Activated CD8-positive, alpha-beta T cell treated with anti-CD3 and anti-CD28 coated beads for 36 hours (primary cell): ENCODE measurements around the gene RPL36A. TPM values are rescaled to one million over a fixed set of nuclear protein-coding genes. Genes with fewer than 3 reads are reported as not detected.

Experiments
- ATAC-seq: fragments of 200-7000 bp; cut with Tn5 transposase; one replicate; pipeline ENCODE4 v1.10.0; 2021; ENCODE audit warnings: mild to moderate bottlenecking, moderate library complexity
- CTCF ChIA-PET: fragments of 350-600 bp; sonication (Branson Sonifier 250); formaldehyde crosslinking; loops from one replicate; lab custom pipeline; 2021; ENCODE audit warnings: antibody characterized with exemption; lab: Charles Lee
- POLR2A ChIA-PET: fragments of 350-600 bp; sonication (Branson Sonifier 250); formaldehyde crosslinking; loops from one replicate; lab custom pipeline; 2021; ENCODE audit warnings: antibody characterized with exemption; lab: Charles Lee
- DNase-seq: peaks from one replicate; pipeline ENCODE4 v3.0.0-alpha.2; 2020
- H3K27ac Mint-ChIP-seq: one replicate; pipeline ENCODE4 v1.8.0; 2021; ENCODE audit warnings: mild to moderate bottlenecking, mixed read lengths
- H3K27me3 Mint-ChIP-seq: one replicate; pipeline ENCODE4 v1.8.0; 2021; ENCODE audit warnings: mixed read lengths
- H3K36me3 Mint-ChIP-seq: one replicate; pipeline ENCODE4 v1.8.0; 2021; ENCODE audit warnings: low read depth, mixed read lengths
- H3K4me1 Mint-ChIP-seq: one replicate; pipeline ENCODE4 v1.8.0; 2021; ENCODE audit warnings: low read depth, mixed read lengths
- H3K4me3 Mint-ChIP-seq: one replicate; pipeline ENCODE4 v1.8.0; 2021; ENCODE audit warnings: mild to moderate bottlenecking, moderate library complexity, mixed read lengths
- H3K9me3 Mint-ChIP-seq: one replicate; pipeline ENCODE4 v1.8.0; 2021; ENCODE audit warnings: mixed read lengths
- intact Hi-C: fragments of 100-400 bp; cut with micrococcal nuclease; formaldehyde crosslinking; loops from one replicate; pipeline ENCODE4 v1.10.0; 2022
- total RNA-seq, 2 experiments: library from RNA; stranded (reverse); gene quantifications; one replicate each; pipeline ENCODE4 v1.2.3, GENCODE V29; 2021
- TF ChIP-seq, protein P1 (sequence below): fragments of 200-600 bp; IDR thresholded peaks from one replicate; pipeline ENCODE4 v1.8.0; 2022; ENCODE audit warnings: antibody characterized with exemption, mild to moderate bottlenecking

The RPL36A gene
- total RNA-seq, 2 experiments from 2014 or later: 264 to 302 TPM

- intact Hi-C loops: no loop called here
Observed at GRCh38 chrX:101429934-101430333, 39.1 kb downstream of the RPL36A start.

DNA sequence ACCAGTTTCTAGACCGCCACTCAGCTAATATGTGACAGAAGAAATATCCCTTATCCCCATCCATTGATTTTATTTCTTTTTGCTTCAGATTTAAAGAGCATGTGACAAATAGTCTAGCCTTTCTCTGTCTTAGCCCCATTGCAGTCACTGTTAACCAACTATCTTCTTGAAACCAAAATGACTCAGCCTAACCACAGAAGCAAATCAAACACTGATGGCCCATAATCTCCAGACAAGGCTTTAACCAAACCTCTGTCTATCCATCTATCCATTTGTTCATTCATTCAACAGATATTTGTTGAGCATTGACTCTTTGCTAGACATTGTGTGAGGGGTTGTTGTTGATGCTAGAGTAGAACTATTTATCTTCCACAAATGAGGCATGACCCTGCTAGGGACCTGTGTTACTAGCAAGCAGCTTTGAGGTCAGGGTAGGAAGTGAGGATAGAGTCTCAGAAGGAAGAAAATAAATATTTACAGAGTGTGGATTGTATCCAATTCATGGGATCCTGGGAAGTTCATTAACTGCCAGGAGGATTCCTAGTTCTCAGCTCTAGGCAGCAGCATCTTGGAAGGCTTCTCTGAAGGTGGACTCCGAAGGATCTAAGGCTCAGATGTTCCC is 39.8 kb downstream of the RPL36A start:
- ATAC-seq: peak; percentile 88
- Mint-ChIP-seq H3K4me3 (no peak overlapping the region), H3K27me3 (no peaks in the 10 kb centered on the region), H3K4me1 (peaks cover 12% of the 10 kb centered on the region), H3K36me3 (peaks cover 28% of the 10 kb centered on the region), H3K9me3 (no peaks in the 10 kb centered on the region), H3K27ac (peak overlapping the region; percentile 34)
- intact Hi-C loops: no loop called here
- ChIA-PET CTCF (interaction anchor here (1.0 to 1.5 kb wide), 2 partner anchors 12 to 15 kb away, joined by 3 to 5 read pairs; no protein-coding TSS in a partner anchor), POLR2A (interaction anchor here (1.5 kb wide), 1 partner anchor 12 kb away, joined by 4 read pairs; no protein-coding TSS in a partner anchor)
- TF ChIP-seq, protein P1, sequence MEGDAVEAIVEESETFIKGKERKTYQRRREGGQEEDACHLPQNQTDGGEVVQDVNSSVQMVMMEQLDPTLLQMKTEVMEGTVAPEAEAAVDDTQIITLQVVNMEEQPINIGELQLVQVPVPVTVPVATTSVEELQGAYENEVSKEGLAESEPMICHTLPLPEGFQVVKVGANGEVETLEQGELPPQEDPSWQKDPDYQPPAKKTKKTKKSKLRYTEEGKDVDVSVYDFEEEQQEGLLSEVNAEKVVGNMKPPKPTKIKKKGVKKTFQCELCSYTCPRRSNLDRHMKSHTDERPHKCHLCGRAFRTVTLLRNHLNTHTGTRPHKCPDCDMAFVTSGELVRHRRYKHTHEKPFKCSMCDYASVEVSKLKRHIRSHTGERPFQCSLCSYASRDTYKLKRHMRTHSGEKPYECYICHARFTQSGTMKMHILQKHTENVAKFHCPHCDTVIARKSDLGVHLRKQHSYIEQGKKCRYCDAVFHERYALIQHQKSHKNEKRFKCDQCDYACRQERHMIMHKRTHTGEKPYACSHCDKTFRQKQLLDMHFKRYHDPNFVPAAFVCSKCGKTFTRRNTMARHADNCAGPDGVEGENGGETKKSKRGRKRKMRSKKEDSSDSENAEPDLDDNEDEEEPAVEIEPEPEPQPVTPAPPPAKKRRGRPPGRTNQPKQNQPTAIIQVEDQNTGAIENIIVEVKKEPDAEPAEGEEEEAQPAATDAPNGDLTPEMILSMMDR: no peak
- no peak for DNase-seq

More at GRCh38 chrX:101429934-101430333, 39.1 kb downstream of the RPL36A start:
- CTCF ChIA-PET: interaction anchor here (1.0 to 1.5 kb wide), 2 partner anchors 12 to 14 kb away, joined by 3 to 5 read pairs; no protein-coding TSS in a partner anchor
- no peaks in the 10 kb centered on the region for H3K27me3 Mint-ChIP-seq
- TF ChIP-seq, protein P1: no peak
- H3K9me3 Mint-ChIP-seq: no peaks in the 10 kb centered on the region
- DNase-seq: no peak
- H3K4me1 Mint-ChIP-seq: peaks cover 12% of the 10 kb centered on the region
- peaks cover 31% of the 10 kb centered on the region for H3K36me3 Mint-ChIP-seq
- peak; percentile 77 for ATAC-seq
- H3K27ac Mint-ChIP-seq: peak overlapping the region; percentile 34
- POLR2A ChIA-PET: interaction anchor here (1.5 kb wide), 1 partner anchor 12 kb away, joined by 4 read pairs; no protein-coding TSS in a partner anchor
- H3K4me3 Mint-ChIP-seq: no peak overlapping the region

- H3K9me3 Mint-ChIP-seq: no peaks in the 10 kb centered on the region
- intact Hi-C loops: no loop called here
- no peak for ATAC-seq
- H3K27ac Mint-ChIP-seq: no peak overlapping the region
- no peak for DNase-seq
- CTCF ChIA-PET: no interaction called here
- TF ChIP-seq, protein P1: no peak
- no peak overlapping the region for H3K4me3 Mint-ChIP-seq
- H3K4me1 Mint-ChIP-seq: no peaks in the 10 kb centered on the region
- no peaks in the 10 kb centered on the region for H3K27me3 Mint-ChIP-seq
- POLR2A ChIA-PET: no interaction called here
- peaks cover 47% of the 10 kb centered on the region for H3K36me3 Mint-ChIP-seq
Observed at GRCh38 chrX:101442085-101442484, 51.3 kb downstream of the RPL36A start.

Other genes with a start within 250 kb of the RPL36A start
- gene DRP2, start 171.2 kb upstream of the RPL36A start, total RNA-seq: under 1 TPM; 0.38 to 0.54 TPM
- not detected for gene TAF7L, start 99.7 kb upstream of the RPL36A start, total RNA-seq
- 10 to 100 TPM; 23.2 to 26.3 TPM for gene TIMM8A, start 42.3 kb upstream of the RPL36A start, total RNA-seq
- 1 to 10 TPM; 1.3 to 1.6 TPM for gene BTK, start 4.8 kb upstream of the RPL36A start, total RNA-seq
- 10 to 100 TPM; 38.8 to 44.6 TPM for gene GLA, start 16.9 kb downstream of the RPL36A start, total RNA-seq
- gene HNRNPH2, start 17.2 kb downstream of the RPL36A start, total RNA-seq: 10 to 100 TPM; 18.3 to 18.5 TPM
- 1 to 10 TPM; 4.8 to 5.8 TPM for gene ARMCX4, start 94.4 kb downstream of the RPL36A start, total RNA-seq
- gene ARMCX1, start 159.5 kb downstream of the RPL36A start, total RNA-seq: 1 to 10 TPM; 3.9 to 4.7 TPM
- 10 to 100 TPM; 41.7 to 41.8 TPM for gene ARMCX6, start 227.0 kb downstream of the RPL36A start, total RNA-seq
- gene ARMCX3, start 232.1 kb downstream of the RPL36A start, total RNA-seq: 10 to 100 TPM; 26.5 to 28.3 TPM